ENCODE results near the gene KLRK1. TPM values are rescaled to one million over a fixed set of nuclear protein-coding genes. Genes with fewer than 3 reads are reported as not detected.

KLRK1 gene
- total RNA-seq, 4 donors from 2014 or later = 0.60 to 2.9 (median 1.2) TPM; not detected in 1

DNA sequence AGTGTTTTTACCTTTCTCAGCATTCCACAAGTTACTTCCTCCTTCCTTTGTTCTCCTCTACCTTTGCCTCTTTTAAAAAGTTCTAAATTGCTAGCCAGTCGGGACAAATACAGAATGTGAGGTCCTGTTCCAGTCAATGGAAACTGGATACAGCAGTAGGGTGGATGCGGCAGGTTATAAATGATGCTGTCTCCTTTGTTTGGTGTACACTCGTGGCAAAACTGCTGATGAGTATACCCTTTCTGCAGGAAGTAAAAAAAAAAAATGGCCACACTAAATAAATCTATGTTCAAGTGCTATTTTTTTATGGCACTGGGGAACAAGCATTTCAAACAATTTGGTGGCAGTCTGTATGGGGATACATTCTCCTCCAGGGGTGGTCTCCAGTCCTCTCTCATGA lies 27.5 kb downstream of the KLRK1 start:
- Histone ChIP-seq H3K36me3 (no peaks in the 10 kb centered on the region), H3K27ac (peak overlapping the region in 3 of 4 donors; percentile 85 to 97 (median 91)), H3K4me3 (no peak overlapping the region), H3K9me3 (no peaks in the 10 kb centered on the region), H3K27me3 (no peaks in the 10 kb centered on the region), H3K4me1 (peaks cover 0 to 50% (median 8%) of the 10 kb centered on the region in 4 donors)
- TF ChIP-seq, protein P1, sequence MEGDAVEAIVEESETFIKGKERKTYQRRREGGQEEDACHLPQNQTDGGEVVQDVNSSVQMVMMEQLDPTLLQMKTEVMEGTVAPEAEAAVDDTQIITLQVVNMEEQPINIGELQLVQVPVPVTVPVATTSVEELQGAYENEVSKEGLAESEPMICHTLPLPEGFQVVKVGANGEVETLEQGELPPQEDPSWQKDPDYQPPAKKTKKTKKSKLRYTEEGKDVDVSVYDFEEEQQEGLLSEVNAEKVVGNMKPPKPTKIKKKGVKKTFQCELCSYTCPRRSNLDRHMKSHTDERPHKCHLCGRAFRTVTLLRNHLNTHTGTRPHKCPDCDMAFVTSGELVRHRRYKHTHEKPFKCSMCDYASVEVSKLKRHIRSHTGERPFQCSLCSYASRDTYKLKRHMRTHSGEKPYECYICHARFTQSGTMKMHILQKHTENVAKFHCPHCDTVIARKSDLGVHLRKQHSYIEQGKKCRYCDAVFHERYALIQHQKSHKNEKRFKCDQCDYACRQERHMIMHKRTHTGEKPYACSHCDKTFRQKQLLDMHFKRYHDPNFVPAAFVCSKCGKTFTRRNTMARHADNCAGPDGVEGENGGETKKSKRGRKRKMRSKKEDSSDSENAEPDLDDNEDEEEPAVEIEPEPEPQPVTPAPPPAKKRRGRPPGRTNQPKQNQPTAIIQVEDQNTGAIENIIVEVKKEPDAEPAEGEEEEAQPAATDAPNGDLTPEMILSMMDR (IDR thresholded peaks at IDR 0.05) = no peak
- TF ChIP-seq POLR2A (IDR thresholded peaks at IDR 0.05) (no peak), EP300 (IDR thresholded peaks at IDR 0.05) (no peak)
- no peak for DNase-seq (ENCODE audit: low spot score in 2 of 2)
- WGBS, 2 donors = 67 to 81% methylated on average over 3 of the region's 3 CpGs

DNA sequence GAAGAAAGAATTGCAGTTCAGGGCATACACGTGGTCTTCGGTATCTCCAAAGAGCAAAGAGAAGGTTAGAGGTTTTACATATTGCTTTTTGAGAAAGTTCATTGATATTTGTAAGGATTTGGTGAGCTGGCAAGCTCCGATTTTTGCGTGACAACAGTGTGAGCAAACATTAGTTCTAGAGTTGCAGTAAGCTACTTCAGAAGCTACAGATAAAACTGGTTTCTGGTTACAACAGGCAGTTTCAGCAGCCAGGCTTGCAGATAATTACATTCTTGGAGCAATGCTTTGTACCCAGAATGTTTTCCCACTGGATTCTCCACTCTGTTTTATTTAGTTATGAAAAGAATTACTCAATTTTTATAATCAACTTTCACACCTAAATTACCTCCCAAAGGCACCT lies 28.2 kb downstream of the KLRK1 start:
- Histone ChIP-seq H3K36me3 (no peaks in the 10 kb centered on the region), H3K27me3 (no peaks in the 10 kb centered on the region), H3K9me3 (no peaks in the 10 kb centered on the region), H3K4me1 (peaks cover 0 to 45% (median 7%) of the 10 kb centered on the region in 4 donors), H3K4me3 (no peak overlapping the region), H3K27ac (peak overlapping the region in 2 of 4 donors; percentile 55 to 97)
- TF ChIP-seq, protein P1 (IDR thresholded peaks at IDR 0.05) = no peak
- no peak for TF ChIP-seq POLR2A (IDR thresholded peaks at IDR 0.05)
- no peak for TF ChIP-seq EP300 (IDR thresholded peaks at IDR 0.05)
- no peak for DNase-seq (ENCODE audit: low spot score in 2 of 2)
- WGBS, 2 donors = 46 to 53% methylated on average over 4 of the region's 4 CpGs

DNA sequence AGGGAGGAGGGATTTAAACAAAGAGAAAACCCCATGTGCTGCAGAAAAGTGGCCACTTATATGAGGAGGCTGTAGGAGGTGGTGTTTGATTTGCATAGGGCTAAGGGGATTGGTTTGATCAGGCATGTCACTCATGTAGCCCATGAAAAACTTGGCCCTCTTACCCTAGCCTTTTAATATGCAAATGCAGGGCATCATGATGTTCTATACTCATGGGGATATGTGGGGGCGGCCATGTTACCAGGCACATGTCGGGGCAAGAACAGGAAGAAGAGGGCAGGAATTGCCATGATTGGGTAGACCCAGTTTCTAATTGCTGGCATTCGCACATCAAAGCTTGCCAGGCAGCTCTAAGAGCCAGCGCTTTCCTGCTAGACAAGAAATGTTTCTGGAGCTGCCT lies 28.8 kb downstream of the KLRK1 start:
- Histone ChIP-seq H3K36me3 (no peaks in the 10 kb centered on the region), H3K9me3 (no peaks in the 10 kb centered on the region), H3K4me3 (no peak overlapping the region), H3K27me3 (no peaks in the 10 kb centered on the region), H3K27ac (peak overlapping the region in 2 of 4 donors; percentile 55 to 97), H3K4me1 (peaks cover 0 to 40% (median 5%) of the 10 kb centered on the region in 4 donors)
- TF ChIP-seq POLR2A (IDR thresholded peaks at IDR 0.05) (peak in 1 of 2 donors; percentile 8), EP300 (IDR thresholded peaks at IDR 0.05) (no peak)
- 59 to 67% methylated on average over 4 of the region's 4 CpGs for WGBS, 2 donors
- no peak for DNase-seq (ENCODE audit: low spot score in 2 of 2)

DNA sequence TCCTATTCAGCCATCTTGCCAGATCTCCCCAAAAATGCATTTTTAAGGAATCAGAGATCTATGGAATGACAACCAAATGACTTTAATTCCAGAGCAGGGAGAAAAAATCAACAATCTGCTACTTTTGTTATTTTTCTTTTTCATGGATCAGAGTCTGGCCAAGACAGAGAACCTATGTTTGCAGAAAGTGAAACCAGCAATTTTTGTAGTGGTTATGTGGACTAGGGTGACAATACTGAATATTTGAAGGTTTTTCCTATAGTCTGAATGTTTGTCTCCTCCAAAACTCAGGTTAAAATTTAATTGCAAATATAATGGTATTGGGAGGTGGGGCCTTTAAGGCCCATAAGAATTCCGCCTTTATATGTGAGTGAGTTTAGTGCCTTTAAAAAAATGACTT lies 30.9 kb downstream of the KLRK1 start:
- Histone ChIP-seq H3K27me3 (no peaks in the 10 kb centered on the region), H3K4me1 (peaks cover 0 to 32% (median 1%) of the 10 kb centered on the region in 4 donors), H3K4me3 (no peak overlapping the region), H3K27ac (no peak overlapping the region), H3K36me3 (no peaks in the 10 kb centered on the region), H3K9me3 (no peaks in the 10 kb centered on the region)
- 93 to 94% methylated on average over 1 of the region's 1 CpG for WGBS, 2 donors
- no peak for DNase-seq (ENCODE audit: low spot score in 2 of 2)
- no peak for TF ChIP-seq POLR2A (IDR thresholded peaks at IDR 0.05)

DNA sequence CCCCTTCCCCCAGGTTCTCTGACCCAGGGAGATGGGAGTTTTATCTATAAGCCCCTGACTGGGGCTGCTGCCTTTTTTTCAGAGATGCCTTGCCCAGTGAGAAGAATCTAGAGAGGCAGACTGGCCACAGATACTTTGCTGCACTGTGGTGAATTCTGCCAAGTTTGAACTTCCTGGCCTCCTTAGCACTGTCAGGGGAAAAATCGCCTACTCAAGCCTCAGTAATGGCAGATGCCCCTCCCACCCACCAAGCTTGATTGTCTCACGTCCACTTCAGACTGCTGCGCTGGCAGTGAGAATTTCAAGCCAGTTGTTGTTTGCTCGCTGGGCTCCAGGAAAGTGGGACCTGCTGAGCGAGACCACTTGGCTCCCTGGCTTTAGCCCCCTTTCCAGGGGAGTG lies 31.7 kb downstream of the KLRK1 start:
- H3K27ac ChIP-seq = no peak overlapping the region
- no peaks in the 10 kb centered on the region for H3K27me3 ChIP-seq
- H3K4me1 ChIP-seq = peaks cover 0 to 25% (median 1%) of the 10 kb centered on the region in 4 donors
- WGBS, 2 donors = 55 to 64% methylated on average over 5 of the region's 5 CpGs
- H3K9me3 ChIP-seq = no peaks in the 10 kb centered on the region
- no peak for DNase-seq (ENCODE audit: low spot score in 2 of 2)
- H3K4me3 ChIP-seq = no peak overlapping the region
- H3K36me3 ChIP-seq = no peaks in the 10 kb centered on the region
- TF ChIP-seq, protein P1 (IDR thresholded peaks at IDR 0.05) = no peak
- TF ChIP-seq EP300 (IDR thresholded peaks at IDR 0.05) (no peak), POLR2A (IDR thresholded peaks at IDR 0.05) (no peak)

DNA sequence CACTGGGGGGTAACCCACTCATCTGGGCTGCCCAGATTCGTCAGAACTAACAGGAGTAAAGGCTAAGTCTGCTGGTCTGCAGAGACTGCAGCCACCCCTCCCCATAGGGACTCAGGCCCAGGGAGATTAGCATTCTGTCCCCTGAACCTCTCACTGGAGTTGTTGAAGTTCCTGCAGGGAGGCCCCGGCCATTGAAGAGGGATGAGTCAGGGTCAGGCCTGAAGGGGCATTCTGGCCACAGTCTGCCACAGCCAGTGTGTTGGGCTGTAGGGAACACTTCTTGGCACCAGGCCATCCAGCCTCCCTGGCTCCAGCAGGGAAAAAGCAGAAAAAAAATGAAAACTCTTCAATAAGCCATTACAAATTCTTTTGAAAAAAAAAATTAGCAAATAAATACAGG lies 35.3 kb downstream of the KLRK1 start:
- 58 to 64% methylated on average over 2 of the region's 2 CpGs for WGBS, 2 donors
- peaks cover 0 to 7% (median 0%) of the 10 kb centered on the region in 4 donors for H3K9me3 ChIP-seq
- DNase-seq (ENCODE audit: low spot score in 2 of 2) = no peak
- no peaks in the 10 kb centered on the region for H3K36me3 ChIP-seq
- H3K4me3 ChIP-seq = no peak overlapping the region
- H3K4me1 ChIP-seq = peaks cover 0 to 6% (median 0%) of the 10 kb centered on the region in 4 donors
- no peak for TF ChIP-seq EP300 (IDR thresholded peaks at IDR 0.05)
- TF ChIP-seq POLR2A (IDR thresholded peaks at IDR 0.05) = no peak
- TF ChIP-seq, protein P1 (IDR thresholded peaks at IDR 0.05) = no peak
- H3K27ac ChIP-seq = no peak overlapping the region
- no peaks in the 10 kb centered on the region for H3K27me3 ChIP-seq
